ENCODE measurements around the gene TTC32. TPM values are rescaled to one million over a fixed set of nuclear protein-coding genes. Genes with fewer than 3 reads are reported as not detected.

Gene TTC32
- total RNA-seq, 1 donor from 2014 or later = not detected

GRCh38 chr2:19864381-19864780 lies 37.4 kb downstream of the TTC32 start:
- Histone ChIP-seq H3K9me3 (no peaks in the 10 kb centered on the region), H3K27me3 (no peaks in the 10 kb centered on the region), H3K4me1 (peaks cover 10 to 33% of the 10 kb centered on the region in 2 donors), H3K4me3 (no peak overlapping the region), H3K36me3 (no peaks in the 10 kb centered on the region), H3K27ac (no peak overlapping the region)
- DNase-seq (ENCODE audit: low spot score in 2 of 2) = no peak
- intact Hi-C loops (cut with DNase I) = loop anchor here (5.0 to 10.0 kb wide), 6 partner anchors 177 to 1480 kb away; partner anchors contain the start of gene RDH14
- no peak for TF ChIP-seq CTCF (IDR thresholded peaks at IDR 0.05)

GRCh38 chr2:19863303-19864041 lies 38.3 kb downstream of the TTC32 start:
- Histone ChIP-seq H3K4me1 (peaks cover 14 to 42% of the 10 kb centered on the region in 2 donors), H3K27ac (peak overlapping the region; percentile 89 to 91), H3K27me3 (no peaks in the 10 kb centered on the region), H3K9me3 (no peaks in the 10 kb centered on the region), H3K36me3 (no peaks in the 10 kb centered on the region), H3K4me3 (peak overlapping the region in 1 of 2 donors; percentile 50)
- peak in 1 of 2 donors; percentile 89 for DNase-seq (ENCODE audit: low spot score in 2 of 2)
- peak; percentile 97 to 98 (median 97) for TF ChIP-seq CTCF (IDR thresholded peaks at IDR 0.05)
- intact Hi-C loops (cut with DNase I) = loop anchor here (1.0 to 10.0 kb wide), 9 partner anchors 176 to 1479 kb away; partner anchors contain the start of gene RDH14

- peak overlapping the region; percentile 89 to 91 for H3K27ac ChIP-seq
- intact Hi-C loops (cut with DNase I) = loop anchor here (2.0 to 10.0 kb wide), 7 partner anchors 175 to 1477 kb away; partner anchors contain the start of gene RDH14
- DNase-seq (ENCODE audit: low spot score in 2 of 2) = peak in 1 of 2 donors; percentile 76
Observed at GRCh38 chr2:19861813-19862212, 40.0 kb downstream of the TTC32 start.

GRCh38 chr2:19860022-19860421 lies 41.8 kb downstream of the TTC32 start:
- Histone ChIP-seq H3K4me3 (peak overlapping the region in 1 of 2 donors; percentile 45), H3K9me3 (no peaks in the 10 kb centered on the region), H3K4me1 (peaks cover 23 to 66% of the 10 kb centered on the region in 2 donors), H3K36me3 (no peaks in the 10 kb centered on the region), H3K27me3 (no peaks in the 10 kb centered on the region), H3K27ac (peak overlapping the region; percentile 89 to 92)
- TF ChIP-seq CTCF (IDR thresholded peaks at IDR 0.05) = no peak
- intact Hi-C loops (cut with DNase I) = loop anchor here (5.0 to 10.0 kb wide), 6 partner anchors 173 to 1475 kb away; partner anchors contain the start of gene RDH14
- DNase-seq (ENCODE audit: low spot score in 2 of 2) = peak; percentile 65 to 96

More at GRCh38 chr2:19861813-19862212, 40.0 kb downstream of the TTC32 start:
- no peaks in the 10 kb centered on the region for H3K9me3 ChIP-seq
- no peaks in the 10 kb centered on the region for H3K36me3 ChIP-seq
- no peak overlapping the region for H3K4me3 ChIP-seq
- peaks cover 23 to 59% of the 10 kb centered on the region in 2 donors for H3K4me1 ChIP-seq
- H3K27me3 ChIP-seq = no peaks in the 10 kb centered on the region
- no peak for TF ChIP-seq CTCF (IDR thresholded peaks at IDR 0.05)

GRCh38 chr2:19859565-19859964 lies 42.2 kb downstream of the TTC32 start:
- peak overlapping the region; percentile 89 to 92 for H3K27ac ChIP-seq
- H3K9me3 ChIP-seq = no peaks in the 10 kb centered on the region
- intact Hi-C loops (cut with DNase I) = no loop called here
- no peak for TF ChIP-seq CTCF (IDR thresholded peaks at IDR 0.05)
- no peaks in the 10 kb centered on the region for H3K36me3 ChIP-seq
- H3K4me3 ChIP-seq = peak overlapping the region in 1 of 2 donors; percentile 45
- DNase-seq (ENCODE audit: low spot score in 2 of 2) = peak in 1 of 2 donors; percentile 72
- H3K27me3 ChIP-seq = no peaks in the 10 kb centered on the region
- peaks cover 23 to 71% of the 10 kb centered on the region in 2 donors for H3K4me1 ChIP-seq

Data from ascending aorta (tissue), 2 donors.